Stomach (tissue), 4 donors: ENCODE measurements around the gene LAG3.

Experiments
- CTCF ChIP-seq, 7 experiments: fragments of 450-650 bp in 4 of 7; fragments of 200-600 bp in 3 of 7; sonication (generic) in 3 of 7; IDR thresholded peaks; one replicate each; pipeline ENCODE4 v1.5.1; 2016 to 2019; ENCODE audit warnings: antibody characterized with exemption in 7 of 7, control low read depth in 2 of 7, mild to moderate bottlenecking in 1 of 7
- POLR2A ChIP-seq, 4 donors: fragments of 450-650 bp; IDR thresholded peaks; one replicate each; pipeline ENCODE4 v1.6.1; 2016; ENCODE audit warnings: antibody characterized with exemption in 4 of 4, control low read depth in 2 of 4, mild to moderate bottlenecking in 1 of 4, moderate library complexity in 1 of 4
- POLR2AphosphoS5 ChIP-seq, 3 donors: sonication (generic); formaldehyde crosslinking; IDR thresholded peaks; one replicate each; pipeline ENCODE4 v1.6.1; 2016; ENCODE audit warnings: antibody characterized with exemption in 3 of 3

GRCh38 chr12:6807170-6807569 lies 34.9 kb downstream of the LAG3 start:
- TF ChIP-seq CTCF (IDR thresholded peaks at IDR 0.05) (no peak), POLR2AphosphoS5 (IDR thresholded peaks at IDR 0.05) (no peak), POLR2A (IDR thresholded peaks at IDR 0.05) (no peak)
